Measurements from ENCODE around the gene RCOR2. TPM values are rescaled to one million over a fixed set of nuclear protein-coding genes. Genes with fewer than 3 reads are reported as not detected.

RCOR2 gene
- total RNA-seq, 1 donor = 2.9 TPM

GRCh38 chr11:63912678-63913077 lies 4.3 kb downstream of the RCOR2 start:
- H3K4me3 ChIP-seq (ENCODE audit: low read depth, low read length) = no peak overlapping the region
- no peak for DNase-seq (ENCODE audit: low read depth)
- TF ChIP-seq CTCF (IDR thresholded peaks at IDR 0.05; ENCODE audit: insufficient read depth, low read length) = no peak

- no peak for DNase-seq (ENCODE audit: low read depth)
- no peak overlapping the region for H3K4me3 ChIP-seq (ENCODE audit: low read depth, low read length)
- no peak for TF ChIP-seq CTCF (IDR thresholded peaks at IDR 0.05; ENCODE audit: insufficient read depth, low read length)
Observed at GRCh38 chr11:63911876-63912275, 5.1 kb downstream of the RCOR2 start.

GRCh38 chr11:63911440-63911839 lies 5.5 kb downstream of the RCOR2 start:
- TF ChIP-seq CTCF (IDR thresholded peaks at IDR 0.05; ENCODE audit: insufficient read depth, low read length) = no peak
- no peak overlapping the region for H3K4me3 ChIP-seq (ENCODE audit: low read depth, low read length)
- no peak for DNase-seq (ENCODE audit: low read depth)

GRCh38 chr11:63910675-63911074 lies 6.3 kb downstream of the RCOR2 start:
- H3K4me3 ChIP-seq (ENCODE audit: low read depth, low read length) = no peak overlapping the region
- TF ChIP-seq CTCF (IDR thresholded peaks at IDR 0.05; ENCODE audit: insufficient read depth, low read length) = no peak
- no peak for DNase-seq (ENCODE audit: low read depth)

- no peak for TF ChIP-seq CTCF (IDR thresholded peaks at IDR 0.05; ENCODE audit: insufficient read depth, low read length)
- no peak overlapping the region for H3K4me3 ChIP-seq (ENCODE audit: low read depth, low read length)
- DNase-seq (ENCODE audit: low read depth) = no peak
Observed at GRCh38 chr11:63909591-63910506, 7.1 kb downstream of the RCOR2 start.

- no peak for DNase-seq (ENCODE audit: low read depth)
- H3K4me3 ChIP-seq (ENCODE audit: low read depth, low read length) = no peak overlapping the region
- TF ChIP-seq CTCF (IDR thresholded peaks at IDR 0.05; ENCODE audit: insufficient read depth, low read length) = no peak
Observed at GRCh38 chr11:63908631-63909401, 8.1 kb downstream of the RCOR2 start.

Data from fibroblast of the aortic adventitia (primary cell).